BLaER1 (cell line): ENCODE data around the gene C3orf20.

Experiments
- H3K27ac ChIP-seq: shearing (Covaris generic); formaldehyde crosslinking; 2 replicates; pipeline ENCODE4 v1.8.1; 2022
- H3K27me3 ChIP-seq: shearing (Covaris generic); formaldehyde crosslinking; 2 replicates; pipeline ENCODE4 v1.8.1; 2022
- H3K36me3 ChIP-seq: shearing (Covaris generic); formaldehyde crosslinking; 2 replicates; pipeline ENCODE4 v1.8.1; 2022
- H3K4me1 ChIP-seq: shearing (Covaris generic); formaldehyde crosslinking; 2 replicates; pipeline ENCODE4 v1.8.1; 2022
- H3K4me2 ChIP-seq: shearing (Covaris generic); formaldehyde crosslinking; 2 replicates; pipeline ENCODE4 v1.8.1; 2022
- H3K4me3 ChIP-seq: shearing (Covaris generic); formaldehyde crosslinking; 2 replicates; pipeline ENCODE4 v1.8.1; 2022
- H3K9ac ChIP-seq: shearing (Covaris generic); formaldehyde crosslinking; 2 replicates; pipeline ENCODE4 v1.8.1; 2022
- H3K9me3 ChIP-seq: shearing (Covaris generic); formaldehyde crosslinking; 2 replicates; pipeline ENCODE4 v1.8.1; 2022
- H4K20me1 ChIP-seq: shearing (Covaris generic); formaldehyde crosslinking; 2 replicates; pipeline ENCODE4 v1.8.1; 2022
- Cebpa-rat ChIP-seq: shearing (Covaris generic); IDR thresholded peaks from 2 replicates; pipeline ENCODE4 v1.8.1; 2022

The C3orf20 gene

DNA sequence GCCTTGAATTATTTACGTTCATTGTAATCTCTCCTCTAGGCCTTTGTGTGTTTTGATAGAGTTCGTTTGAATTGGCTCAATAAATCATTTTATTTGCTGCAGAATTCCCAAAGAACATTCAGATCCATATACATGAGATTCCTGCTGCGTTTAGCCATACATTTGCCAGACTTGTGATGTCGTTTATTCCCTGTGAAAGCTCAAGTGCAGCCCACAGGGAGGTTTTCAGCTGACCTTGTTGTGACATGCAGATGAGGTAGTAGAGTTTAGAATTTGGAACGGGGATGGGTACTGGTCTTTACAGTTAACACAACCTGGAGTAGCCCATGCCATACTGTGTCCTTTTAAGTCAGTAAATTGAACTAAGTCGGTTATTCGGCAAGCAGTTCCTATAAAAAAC, at the start of gene C3orf20:
TSS of gene C3orf20 (plus strand) at position 301 of the 400 bp plus-strand sequence. CDS start 7,573 bp downstream, outside the sequence.
- H3K4me2 ChIP-seq, result no peak within 1 kb of the TSS
- no peaks in the 10 kb centered on the region; the same call in 1 of the 2 replicates for H4K20me1 ChIP-seq
- H3K9me3 ChIP-seq, result peaks cover 7% of the 10 kb centered on the region
- H3K27ac ChIP-seq, result no peak within 1 kb of the TSS
- peaks cover 32% of the 10 kb centered on the region for H3K36me3 ChIP-seq
- no peaks in the 10 kb centered on the region for H3K27me3 ChIP-seq
- H3K4me1 ChIP-seq, result no peaks in the 10 kb centered on the region
- H3K9ac ChIP-seq, result no peak within 1 kb of the TSS
- TF ChIP-seq Cebpa-rat, result no peak
- no peak within 1 kb of the TSS for H3K4me3 ChIP-seq

DNA sequence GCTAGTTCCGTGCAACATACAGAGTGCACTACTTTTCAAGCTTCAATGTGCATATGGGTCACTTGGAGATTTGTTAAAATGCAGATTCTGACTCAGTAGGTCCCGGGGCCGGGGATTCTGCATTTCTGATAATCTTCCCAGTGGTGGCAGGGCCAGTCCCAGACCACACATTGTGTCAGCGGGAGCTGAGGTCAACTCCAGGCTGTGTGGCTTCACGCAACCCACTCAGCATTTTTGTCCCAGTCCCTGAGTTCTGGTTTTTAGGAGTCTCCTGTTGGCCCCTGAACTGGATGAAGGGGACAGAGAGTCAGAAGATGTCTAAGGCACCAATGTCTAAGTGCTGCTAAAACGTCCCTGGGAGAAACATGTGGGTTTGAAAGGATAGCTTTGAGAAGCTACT, 49.5 kb upstream of the C3orf20 start:
- Histone ChIP-seq H3K27ac (no peak overlapping the region), H3K4me2 (no peak overlapping the region), H3K9me3 (peaks cover 8% of the 10 kb centered on the region; the same call in 1 of the 2 replicates), H3K27me3 (no peaks in the 10 kb centered on the region), H3K9ac (no peak overlapping the region), H3K36me3 (no peaks in the 10 kb centered on the region), H3K4me1 (0 out of 2 replicates have a peak, but pooled peaks cover 6% of the 10 kb centered on the region), H4K20me1 (no peaks in the 10 kb centered on the region), H3K4me3 (no peak overlapping the region)
- no peak for TF ChIP-seq Cebpa-rat

DNA sequence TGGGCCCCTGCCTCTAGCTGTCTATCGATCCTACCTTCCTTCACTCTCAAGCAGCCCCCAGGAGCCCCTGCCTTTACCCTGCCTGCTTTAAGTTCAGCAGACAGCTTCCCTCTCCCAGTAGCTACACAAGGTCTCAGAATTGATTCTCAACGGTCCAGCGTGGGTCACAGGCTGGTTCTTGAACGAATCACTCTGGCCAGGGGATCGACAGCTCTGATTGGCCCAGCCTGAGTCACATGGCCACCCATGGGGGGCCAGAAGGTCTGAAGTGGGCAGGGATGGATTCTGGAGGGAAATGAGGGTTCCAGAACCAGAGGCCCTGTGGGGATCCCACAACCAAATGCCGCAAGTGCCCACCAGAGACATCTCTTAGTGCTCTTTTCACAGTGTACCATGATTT, 47.1 kb upstream of the C3orf20 start:
- H4K20me1 ChIP-seq, result no peaks in the 10 kb centered on the region
- H3K27ac ChIP-seq, result no peak overlapping the region
- H3K27me3 ChIP-seq, result no peaks in the 10 kb centered on the region
- H3K9me3 ChIP-seq, result peaks cover 8% of the 10 kb centered on the region; the same call in 1 of the 2 replicates
- no peak overlapping the region for H3K9ac ChIP-seq
- 0 out of 2 replicates have a peak, but pooled peaks cover 6% of the 10 kb centered on the region for H3K4me1 ChIP-seq
- TF ChIP-seq Cebpa-rat, result no peak
- no peak overlapping the region for H3K4me2 ChIP-seq
- no peaks in the 10 kb centered on the region for H3K36me3 ChIP-seq
- no peak overlapping the region for H3K4me3 ChIP-seq

- no peaks in the 10 kb centered on the region for H3K36me3 ChIP-seq
- no peak overlapping the region for H3K4me2 ChIP-seq
- peaks cover 8% of the 10 kb centered on the region; the same call in 1 of the 2 replicates for H3K9me3 ChIP-seq
- H3K4me3 ChIP-seq, result no peak overlapping the region
- H4K20me1 ChIP-seq, result no peaks in the 10 kb centered on the region
- no peak overlapping the region for H3K27ac ChIP-seq
- 0 out of 2 replicates have a peak, but pooled peaks cover 6% of the 10 kb centered on the region for H3K4me1 ChIP-seq
- TF ChIP-seq Cebpa-rat, result no peak
- H3K27me3 ChIP-seq, result no peaks in the 10 kb centered on the region
- H3K9ac ChIP-seq, result no peak overlapping the region
These were observed 46.5 kb upstream of the C3orf20 start for GRCh38 chr3:14628406-14628805.

GRCh38 chr3:14630404-14631100, 44.4 kb upstream of the C3orf20 start:
- Histone ChIP-seq H3K36me3 (no peaks in the 10 kb centered on the region), H3K9me3 (peaks cover 8% of the 10 kb centered on the region; the same call in 1 of the 2 replicates), H3K4me3 (no peak overlapping the region), H3K4me2 (no peak overlapping the region), H3K4me1 (no peaks in the 10 kb centered on the region), H3K9ac (no peak overlapping the region), H3K27ac (no peak overlapping the region), H3K27me3 (no peaks in the 10 kb centered on the region), H4K20me1 (no peaks in the 10 kb centered on the region)
- TF ChIP-seq Cebpa-rat, result no peak

DNA sequence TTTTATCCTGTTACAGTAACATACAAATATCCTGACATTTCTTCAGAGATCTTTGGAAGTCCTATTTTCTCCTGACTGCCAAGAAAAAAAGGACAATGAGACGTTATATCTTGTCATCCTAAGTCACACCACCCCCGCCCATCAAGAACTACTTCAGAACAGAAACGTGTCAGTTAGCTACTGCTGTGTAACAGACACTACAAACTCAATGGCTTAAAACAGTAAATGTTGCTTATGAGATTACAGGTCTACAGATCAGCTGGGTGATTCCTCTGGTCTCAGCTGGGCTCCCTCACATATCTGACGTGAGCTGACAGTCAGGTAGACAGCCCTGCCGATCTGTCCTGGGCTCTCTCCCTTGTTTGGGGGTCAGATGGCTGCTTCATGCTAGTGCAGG, 43.8 kb upstream of the C3orf20 start:
- no peaks in the 10 kb centered on the region for H3K36me3 ChIP-seq
- no peak for TF ChIP-seq Cebpa-rat
- H3K27me3 ChIP-seq, result no peaks in the 10 kb centered on the region
- no peak overlapping the region for H3K9ac ChIP-seq
- no peak overlapping the region for H3K4me3 ChIP-seq
- no peaks in the 10 kb centered on the region for H3K4me1 ChIP-seq
- peaks cover 8% of the 10 kb centered on the region; the same call in 1 of the 2 replicates for H3K9me3 ChIP-seq
- no peak overlapping the region for H3K27ac ChIP-seq
- H3K4me2 ChIP-seq, result no peak overlapping the region
- H4K20me1 ChIP-seq, result no peaks in the 10 kb centered on the region

DNA sequence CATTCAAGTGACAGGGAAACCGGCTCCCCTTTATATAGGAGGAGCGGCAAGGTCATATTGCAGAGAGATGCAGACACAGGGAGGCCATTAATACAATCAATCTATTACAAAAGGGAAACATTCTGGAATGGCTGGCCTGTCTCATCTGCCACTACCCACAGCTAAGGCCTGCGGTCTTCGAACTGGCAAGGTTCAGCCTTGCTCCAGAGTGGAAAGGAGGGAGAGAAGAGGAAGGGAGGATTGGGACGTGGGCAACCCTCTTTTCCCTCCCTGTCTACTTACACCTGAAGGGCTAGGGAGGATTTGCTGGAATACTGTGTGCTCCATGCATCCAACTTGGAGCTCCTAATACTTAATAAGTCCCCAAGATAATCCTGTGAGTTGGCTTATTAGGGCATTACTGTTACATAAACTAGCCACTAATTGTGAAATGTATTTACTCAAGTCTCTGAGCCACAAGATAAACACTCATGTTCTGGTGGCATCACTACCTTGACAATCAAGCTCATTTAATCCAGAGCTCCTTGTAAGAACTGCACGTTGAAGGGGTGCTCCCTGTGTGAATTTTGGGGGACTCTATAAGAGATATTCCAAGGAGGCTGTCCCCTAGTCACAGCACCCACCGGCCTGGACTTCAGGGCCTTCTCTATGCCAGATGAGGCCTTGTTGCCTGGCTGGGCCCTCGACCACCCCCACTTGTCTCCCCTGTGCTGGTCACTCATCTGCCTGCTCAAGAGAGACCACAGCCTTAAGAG, 43.1 kb upstream of the C3orf20 start:
- Histone ChIP-seq H3K9me3 (peaks cover 8% of the 10 kb centered on the region; the same call in 1 of the 2 replicates), H3K27ac (no peak overlapping the region)

DNA sequence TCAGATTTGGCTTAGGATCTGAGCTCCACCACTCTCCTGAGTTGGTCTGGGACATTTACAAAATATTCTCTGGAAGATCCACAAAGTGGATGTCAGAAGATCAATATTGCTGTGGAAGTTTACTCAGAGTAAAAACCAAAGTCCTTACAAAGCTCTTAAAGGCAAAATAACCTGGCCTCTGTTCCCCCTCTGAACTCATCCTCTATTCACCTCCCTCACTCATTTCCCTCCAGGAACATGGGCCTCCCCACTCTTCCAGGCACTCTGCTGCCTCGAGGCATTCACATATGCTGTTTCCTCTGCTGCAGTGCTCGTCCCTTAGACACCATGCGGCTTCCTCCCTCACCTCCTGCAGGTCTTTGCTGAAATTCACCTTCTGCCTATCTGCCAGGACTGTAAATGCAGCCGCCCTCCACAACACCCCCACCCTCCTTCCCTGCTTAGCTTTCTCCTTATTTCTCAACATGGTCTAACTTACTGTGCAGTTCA, 42.5 kb upstream of the C3orf20 start:
- Histone ChIP-seq H3K4me3 (no peak overlapping the region), H3K9ac (no peak overlapping the region), H3K27me3 (no peaks in the 10 kb centered on the region), H3K4me1 (no peaks in the 10 kb centered on the region), H4K20me1 (no peaks in the 10 kb centered on the region), H3K27ac (no peak overlapping the region), H3K9me3 (peaks cover 8% of the 10 kb centered on the region; the same call in 1 of the 2 replicates), H3K4me2 (no peak overlapping the region), H3K36me3 (no peaks in the 10 kb centered on the region)
- TF ChIP-seq Cebpa-rat, result no peak

More for the DNA sequence above, 43.1 kb upstream of the C3orf20 start:
- TF ChIP-seq Cebpa-rat, result no peak
- H3K4me1 ChIP-seq, result no peaks in the 10 kb centered on the region
- H3K36me3 ChIP-seq, result no peaks in the 10 kb centered on the region
- H3K27me3 ChIP-seq, result no peaks in the 10 kb centered on the region
- H3K9ac ChIP-seq, result no peak overlapping the region
- H3K4me3 ChIP-seq, result no peak overlapping the region
- H3K4me2 ChIP-seq, result no peak overlapping the region
- H4K20me1 ChIP-seq, result no peaks in the 10 kb centered on the region

- no peaks in the 10 kb centered on the region for H3K27me3 ChIP-seq
- H3K4me2 ChIP-seq, result no peak overlapping the region
- no peaks in the 10 kb centered on the region for H4K20me1 ChIP-seq
- TF ChIP-seq Cebpa-rat, result no peak
- H3K36me3 ChIP-seq, result no peaks in the 10 kb centered on the region
- no peak overlapping the region for H3K9ac ChIP-seq
- no peak overlapping the region for H3K27ac ChIP-seq
- no peaks in the 10 kb centered on the region for H3K4me1 ChIP-seq
- 0 out of 2 replicates have a peak, but pooled peaks cover under 1% of the 10 kb centered on the region for H3K9me3 ChIP-seq
- H3K4me3 ChIP-seq, result no peak overlapping the region
These were observed 41.5 kb upstream of the C3orf20 start for GRCh38 chr3:14633417-14633816.
